Measurements from ENCODE around the gene GLP2R.

GRCh38 chr17:9806699-9807098, 19.0 kb upstream of the GLP2R start:
- TF ChIP-seq, protein P1, sequence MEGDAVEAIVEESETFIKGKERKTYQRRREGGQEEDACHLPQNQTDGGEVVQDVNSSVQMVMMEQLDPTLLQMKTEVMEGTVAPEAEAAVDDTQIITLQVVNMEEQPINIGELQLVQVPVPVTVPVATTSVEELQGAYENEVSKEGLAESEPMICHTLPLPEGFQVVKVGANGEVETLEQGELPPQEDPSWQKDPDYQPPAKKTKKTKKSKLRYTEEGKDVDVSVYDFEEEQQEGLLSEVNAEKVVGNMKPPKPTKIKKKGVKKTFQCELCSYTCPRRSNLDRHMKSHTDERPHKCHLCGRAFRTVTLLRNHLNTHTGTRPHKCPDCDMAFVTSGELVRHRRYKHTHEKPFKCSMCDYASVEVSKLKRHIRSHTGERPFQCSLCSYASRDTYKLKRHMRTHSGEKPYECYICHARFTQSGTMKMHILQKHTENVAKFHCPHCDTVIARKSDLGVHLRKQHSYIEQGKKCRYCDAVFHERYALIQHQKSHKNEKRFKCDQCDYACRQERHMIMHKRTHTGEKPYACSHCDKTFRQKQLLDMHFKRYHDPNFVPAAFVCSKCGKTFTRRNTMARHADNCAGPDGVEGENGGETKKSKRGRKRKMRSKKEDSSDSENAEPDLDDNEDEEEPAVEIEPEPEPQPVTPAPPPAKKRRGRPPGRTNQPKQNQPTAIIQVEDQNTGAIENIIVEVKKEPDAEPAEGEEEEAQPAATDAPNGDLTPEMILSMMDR (conservative IDR thresholded peaks at IDR 0.05), result no peak
- TF ChIP-seq ZFX (IDR thresholded peaks at IDR 0.05), result no peak

Data from C4-2B (cell line).